Measurements from ENCODE around the gene LYRM4.

Gene LYRM4

DNA sequence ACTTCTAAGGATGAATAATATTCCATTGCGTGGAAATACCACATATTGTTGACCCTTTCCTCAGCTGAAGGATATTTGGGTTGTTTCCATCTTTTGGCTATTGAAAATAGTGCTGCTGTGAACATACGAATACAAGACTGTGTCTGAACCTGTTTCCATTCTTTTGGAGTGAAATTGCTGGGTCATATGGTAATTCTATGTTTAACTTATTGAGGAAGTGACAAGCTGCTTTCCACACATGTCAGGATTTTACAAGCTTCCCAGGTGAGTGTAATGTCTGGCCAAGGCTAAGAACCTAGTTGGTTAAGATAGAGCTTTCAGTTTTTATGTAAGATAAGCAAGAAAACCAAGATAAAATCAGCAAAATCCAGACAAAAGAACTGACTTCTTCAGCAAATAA is 126.8 kb downstream of the LYRM4 start:
- no peak overlapping the region for H3K27ac ChIP-seq (ENCODE audit: low read length, poor library complexity, severe bottlenecking)
- no peak overlapping the region for H3K18ac ChIP-seq (ENCODE audit: low read depth in 1 of 2, low read length in 2 of 2)
- WGBS = 96% methylated on average over 2 of the region's 2 CpGs
- no peak overlapping the region for H3K4me2 ChIP-seq (ENCODE audit: low read length, poor library complexity, severe bottlenecking)
- H3K36me3 ChIP-seq (ENCODE audit: control insufficient read depth in 1 of 2, insufficient read depth in 2 of 2, low read depth in 1 of 2, low read length in 2 of 2) = peaks cover 0 to 1% of the 10 kb centered on the region in 2 experiments
- no peak overlapping the region for H3K4me3 ChIP-seq (ENCODE audit: insufficient read depth in 1 of 2, low read depth in 1 of 2, low read length in 2 of 2)
- H3K23ac ChIP-seq (ENCODE audit: low read length in 2 of 2) = no peak overlapping the region
- no peak overlapping the region for H3K4ac ChIP-seq (ENCODE audit: low read depth in 1 of 2, low read length in 2 of 2)
- no peak overlapping the region for H2AFZ ChIP-seq (ENCODE audit: low read depth, low read length)
- peaks cover 4% of the 10 kb centered on the region for H3K4me1 ChIP-seq (ENCODE audit: control insufficient read depth, insufficient read depth, low read depth, low read length)
- no peak overlapping the region for H3K14ac ChIP-seq (ENCODE audit: low read length in 2 of 2)
- no peak overlapping the region for H4K91ac ChIP-seq (ENCODE audit: low read length)
- DNase-seq = no peak
- no peaks in the 10 kb centered on the region for H3K27me3 ChIP-seq (ENCODE audit: control insufficient read depth in 1 of 2, insufficient read depth in 1 of 2, low read length in 2 of 2)
- H2BK15ac ChIP-seq (ENCODE audit: low read depth, poor library complexity, severe bottlenecking) = no peak overlapping the region
- no peak overlapping the region for H2AK5ac ChIP-seq (ENCODE audit: low read length, severe bottlenecking)
- H3K9ac ChIP-seq (ENCODE audit: low read length) = no peak overlapping the region
- H4K8ac ChIP-seq (ENCODE audit: low read length) = no peak overlapping the region
- no peaks in the 10 kb centered on the region for H3K9me3 ChIP-seq (ENCODE audit: control insufficient read depth, low read length)
- peak overlapping the region in 1 of 2 experiments; percentile 30 for H2BK12ac ChIP-seq (ENCODE audit: low read length in 2 of 2)
- H2BK5ac ChIP-seq (ENCODE audit: low read depth, low read length, poor library complexity, severe bottlenecking) = no peak overlapping the region
- H3K79me1 ChIP-seq (replicated peaks; ENCODE audit: low read length, poor library complexity, severe bottlenecking) = peaks cover 4% of the 10 kb centered on the region
- H2BK120ac ChIP-seq (ENCODE audit: low read depth, low read length) = no peak overlapping the region

DNA sequence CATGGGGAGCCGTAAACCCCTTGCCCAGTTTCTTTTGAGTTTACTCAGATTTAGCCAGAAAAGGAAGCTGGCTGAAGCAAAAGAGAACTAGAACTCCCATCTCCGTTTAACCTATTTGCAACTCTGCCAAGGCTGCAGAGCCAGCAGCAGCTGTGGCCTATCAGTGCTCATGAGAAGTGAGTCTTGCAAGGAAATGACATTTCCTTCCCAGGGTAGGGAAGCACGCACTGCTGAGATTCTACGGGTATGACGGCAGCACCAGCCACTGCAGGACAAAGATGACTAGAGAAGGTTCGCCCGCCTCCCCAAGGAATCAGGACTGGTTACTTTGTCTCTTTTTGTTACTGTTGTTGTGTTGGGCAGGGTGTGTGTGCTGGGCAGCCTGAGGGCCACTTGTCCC is 128.0 kb downstream of the LYRM4 start:
- H2AFZ ChIP-seq (ENCODE audit: low read depth, low read length) = no peak overlapping the region
- no peak overlapping the region for H3K4me2 ChIP-seq (ENCODE audit: low read length, poor library complexity, severe bottlenecking)
- H2BK15ac ChIP-seq (ENCODE audit: low read depth, poor library complexity, severe bottlenecking) = no peak overlapping the region

DNA sequence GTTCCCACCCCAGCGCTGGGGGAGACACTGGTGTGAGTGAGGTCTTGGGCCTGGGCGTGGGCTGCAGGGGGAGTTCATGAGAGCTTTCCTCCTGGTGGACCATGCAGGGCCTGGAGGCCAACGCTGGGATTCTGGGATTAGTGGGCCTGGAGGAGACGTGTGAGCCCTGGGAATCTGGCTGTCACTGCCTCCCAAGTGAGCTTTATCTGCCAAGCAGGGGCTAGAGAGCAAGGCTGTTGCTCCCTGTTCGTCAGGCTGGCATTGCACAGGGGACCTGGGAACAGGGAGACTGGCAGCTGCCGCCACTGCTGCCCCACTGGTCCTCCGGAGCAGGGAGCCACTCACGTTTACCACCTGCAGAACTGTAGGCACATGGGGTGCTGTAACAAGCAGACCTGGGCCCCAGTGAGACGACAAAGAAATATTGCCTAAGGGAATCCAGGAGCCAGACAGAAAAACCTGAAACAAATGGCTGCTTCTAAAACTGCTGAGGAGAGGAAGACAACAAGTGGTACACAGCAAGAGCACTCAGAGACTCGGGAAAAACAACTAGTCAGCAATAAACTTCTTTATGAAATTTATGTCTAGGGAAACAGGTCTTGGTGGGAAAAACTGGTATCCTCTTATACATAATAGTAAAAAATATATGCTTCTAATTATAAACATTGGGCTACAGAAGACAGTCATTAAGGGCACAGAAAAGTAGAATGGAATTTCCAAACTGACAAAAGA is 130.4 kb downstream of the LYRM4 start:
- no peak overlapping the region for H3K4me2 ChIP-seq (ENCODE audit: low read length, poor library complexity, severe bottlenecking)
- H2AK5ac ChIP-seq (ENCODE audit: low read length, severe bottlenecking) = no peak overlapping the region
- no peak overlapping the region for H2BK5ac ChIP-seq (ENCODE audit: low read depth, low read length, poor library complexity, severe bottlenecking)
- no peak overlapping the region for H3K27ac ChIP-seq (ENCODE audit: low read length, poor library complexity, severe bottlenecking)
- H3K36me3 ChIP-seq (ENCODE audit: control insufficient read depth in 1 of 2, insufficient read depth in 2 of 2, low read depth in 1 of 2, low read length in 2 of 2) = peaks cover 0 to 4% of the 10 kb centered on the region in 2 experiments
- 85% methylated on average over 9 of the region's 10 CpGs for WGBS
- H3K4me1 ChIP-seq (ENCODE audit: control insufficient read depth, insufficient read depth, low read depth, low read length) = peaks cover 12% of the 10 kb centered on the region
- H3K18ac ChIP-seq (ENCODE audit: low read depth in 1 of 2, low read length in 2 of 2) = peak overlapping the region; percentile 41 to 86
- no peak for DNase-seq
- H3K4me3 ChIP-seq (ENCODE audit: insufficient read depth in 1 of 2, low read depth in 1 of 2, low read length in 2 of 2) = peak overlapping the region in 1 of 2 experiments; percentile 39
- peak overlapping the region in 1 of 2 experiments; percentile 46 for H3K4ac ChIP-seq (ENCODE audit: low read depth in 1 of 2, low read length in 2 of 2)
- H4K8ac ChIP-seq (ENCODE audit: low read length) = peak overlapping the region; percentile 7
- peaks cover 6% of the 10 kb centered on the region for H3K79me1 ChIP-seq (replicated peaks; ENCODE audit: low read length, poor library complexity, severe bottlenecking)
- no peaks in the 10 kb centered on the region for H3K27me3 ChIP-seq (ENCODE audit: control insufficient read depth in 1 of 2, insufficient read depth in 1 of 2, low read length in 2 of 2)
- H2BK120ac ChIP-seq (ENCODE audit: low read depth, low read length) = no peak overlapping the region
- no peak overlapping the region for H2AFZ ChIP-seq (ENCODE audit: low read depth, low read length)
- no peak overlapping the region for H3K23ac ChIP-seq (ENCODE audit: low read length in 2 of 2)
- no peaks in the 10 kb centered on the region for H3K9me3 ChIP-seq (ENCODE audit: control insufficient read depth, low read length)
- no peak overlapping the region for H2BK15ac ChIP-seq (ENCODE audit: low read depth, poor library complexity, severe bottlenecking)
- no peak overlapping the region for H4K91ac ChIP-seq (ENCODE audit: low read length)
- H2BK12ac ChIP-seq (ENCODE audit: low read length in 2 of 2) = no peak overlapping the region
- H3K9ac ChIP-seq (ENCODE audit: low read length) = no peak overlapping the region
- peak overlapping the region in 1 of 2 experiments; percentile 83 for H3K14ac ChIP-seq (ENCODE audit: low read length in 2 of 2)

More for the DNA sequence above, 128.0 kb downstream of the LYRM4 start:
- Histone ChIP-seq H2BK12ac (ENCODE audit: low read length in 2 of 2) (no peak overlapping the region), H3K9me3 (ENCODE audit: control insufficient read depth, low read length) (no peaks in the 10 kb centered on the region), H2AK5ac (ENCODE audit: low read length, severe bottlenecking) (no peak overlapping the region), H3K36me3 (ENCODE audit: control insufficient read depth in 1 of 2, insufficient read depth in 2 of 2, low read depth in 1 of 2, low read length in 2 of 2) (peaks cover 0 to 4% of the 10 kb centered on the region in 2 experiments), H3K18ac (ENCODE audit: low read depth in 1 of 2, low read length in 2 of 2) (peak overlapping the region in 1 of 2 experiments; percentile 2), H4K8ac (ENCODE audit: low read length) (no peak overlapping the region), H3K4me1 (ENCODE audit: control insufficient read depth, insufficient read depth, low read depth, low read length) (peaks cover 4% of the 10 kb centered on the region), H3K27ac (ENCODE audit: low read length, poor library complexity, severe bottlenecking) (no peak overlapping the region), H2BK120ac (ENCODE audit: low read depth, low read length) (no peak overlapping the region), H3K27me3 (ENCODE audit: control insufficient read depth in 1 of 2, insufficient read depth in 1 of 2, low read length in 2 of 2) (no peaks in the 10 kb centered on the region), H2BK5ac (ENCODE audit: low read depth, low read length, poor library complexity, severe bottlenecking) (no peak overlapping the region), H3K4me3 (ENCODE audit: insufficient read depth in 1 of 2, low read depth in 1 of 2, low read length in 2 of 2) (peak overlapping the region in 1 of 2 experiments; percentile 65), H3K79me1 (replicated peaks; ENCODE audit: low read length, poor library complexity, severe bottlenecking) (peaks cover 6% of the 10 kb centered on the region), H4K91ac (ENCODE audit: low read length) (peak overlapping the region; percentile 12), H3K14ac (ENCODE audit: low read length in 2 of 2) (no peak overlapping the region), H3K4ac (ENCODE audit: low read depth in 1 of 2, low read length in 2 of 2) (no peak overlapping the region), H3K23ac (ENCODE audit: low read length in 2 of 2) (no peak overlapping the region), H3K9ac (ENCODE audit: low read length) (peak overlapping the region; percentile 62)
- 63% methylated on average over 7 of the region's 7 CpGs for WGBS
- DNase-seq = peak; percentile 93

DNA sequence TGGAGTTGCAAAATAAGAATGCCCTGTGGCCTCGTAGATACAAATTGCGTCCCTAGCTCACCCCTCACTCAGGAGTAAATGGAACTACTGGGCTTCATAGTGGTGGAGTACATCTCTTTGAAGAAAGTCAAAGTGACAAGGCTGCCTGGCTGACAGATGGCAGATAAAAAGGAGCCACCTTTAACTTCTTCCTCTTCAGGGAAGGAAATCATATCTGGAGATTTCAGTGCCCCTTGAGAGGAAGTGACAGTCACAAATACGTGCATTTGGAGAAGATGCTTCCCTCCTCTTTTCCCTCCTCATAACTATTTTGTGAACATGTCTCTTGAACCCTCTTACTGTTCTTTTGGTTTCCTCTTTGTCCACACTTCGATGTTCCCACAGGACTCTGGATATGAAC is 132.4 kb downstream of the LYRM4 start:
- H3K79me1 ChIP-seq (replicated peaks; ENCODE audit: low read length, poor library complexity, severe bottlenecking) = peaks cover 8% of the 10 kb centered on the region
- 92% methylated on average over 4 of the region's 4 CpGs for WGBS

More for the DNA sequence above, 132.4 kb downstream of the LYRM4 start:
- no peak overlapping the region for H4K8ac ChIP-seq (ENCODE audit: low read length)
- H3K18ac ChIP-seq (ENCODE audit: low read depth in 1 of 2, low read length in 2 of 2) = no peak overlapping the region
- H3K9me3 ChIP-seq (ENCODE audit: control insufficient read depth, low read length) = no peaks in the 10 kb centered on the region
- H2BK15ac ChIP-seq (ENCODE audit: low read depth, poor library complexity, severe bottlenecking) = no peak overlapping the region
- no peak overlapping the region for H3K14ac ChIP-seq (ENCODE audit: low read length in 2 of 2)
- H2AK5ac ChIP-seq (ENCODE audit: low read length, severe bottlenecking) = no peak overlapping the region
- H3K4me2 ChIP-seq (ENCODE audit: low read length, poor library complexity, severe bottlenecking) = no peak overlapping the region
- no peak overlapping the region for H2AFZ ChIP-seq (ENCODE audit: low read depth, low read length)
- no peak overlapping the region for H3K23ac ChIP-seq (ENCODE audit: low read length in 2 of 2)
- no peak overlapping the region for H2BK12ac ChIP-seq (ENCODE audit: low read length in 2 of 2)
- no peak overlapping the region for H3K4me3 ChIP-seq (ENCODE audit: insufficient read depth in 1 of 2, low read depth in 1 of 2, low read length in 2 of 2)
- H3K27me3 ChIP-seq (ENCODE audit: control insufficient read depth in 1 of 2, insufficient read depth in 1 of 2, low read length in 2 of 2) = no peaks in the 10 kb centered on the region
- H3K4ac ChIP-seq (ENCODE audit: low read depth in 1 of 2, low read length in 2 of 2) = no peak overlapping the region
- DNase-seq = no peak
- H4K91ac ChIP-seq (ENCODE audit: low read length) = no peak overlapping the region
- H3K36me3 ChIP-seq (ENCODE audit: control insufficient read depth in 1 of 2, insufficient read depth in 2 of 2, low read depth in 1 of 2, low read length in 2 of 2) = peaks cover 0 to 4% of the 10 kb centered on the region in 2 experiments
- H3K4me1 ChIP-seq (ENCODE audit: control insufficient read depth, insufficient read depth, low read depth, low read length) = peaks cover 21% of the 10 kb centered on the region
- H3K9ac ChIP-seq (ENCODE audit: low read length) = no peak overlapping the region
- H2BK120ac ChIP-seq (ENCODE audit: low read depth, low read length) = no peak overlapping the region
- no peak overlapping the region for H2BK5ac ChIP-seq (ENCODE audit: low read depth, low read length, poor library complexity, severe bottlenecking)
- H3K27ac ChIP-seq (ENCODE audit: low read length, poor library complexity, severe bottlenecking) = no peak overlapping the region

Data from mesenchymal stem cell (in vitro differentiated cells and primary cell).